ENCODE results near the gene ARHGAP24.

Gene ARHGAP24

GRCh38 chr4:85932500-85933290, 457.7 kb downstream of the ARHGAP24 start:
- ChIA-PET CTCF (interaction anchor here (1.0 to 1.2 kb wide), 2 partner anchors 23 to 35 kb away, joined by 3 read pairs; no protein-coding TSS in a partner anchor), POLR2A (interaction anchor here (0.6 kb wide), 1 partner anchor 37 kb away, joined by 5 read pairs; no protein-coding TSS in a partner anchor)
- peaks cover 13 to 35% (median 25%) of the 10 kb centered on the region in 4 experiments for H3K4me1 ChIP-seq (ENCODE audit: control extremely low read depth in 1 of 4, control insufficient read depth in 4 of 4, insufficient read depth in 4 of 4, low read length in 3 of 4)
- no peaks in the 10 kb centered on the region for H3K9me3 ChIP-seq (ENCODE audit: control extremely low read depth in 1 of 5, control insufficient read depth in 4 of 5, insufficient read depth in 2 of 5, low read depth in 1 of 5, low read length in 4 of 5)
- H3K36me3 ChIP-seq (ENCODE audit: control insufficient read depth in 4 of 4, insufficient read depth in 4 of 4, low read length in 3 of 4), result no peaks in the 10 kb centered on the region
- WGBS (ENCODE audit: insufficient coverage), result 25% methylated on average over 8 of the region's 18 CpGs
- peak overlapping the region in 2 of 7 experiments; percentile 39 to 41 for H3K4me3 ChIP-seq (ENCODE audit: control insufficient read depth in 1 of 7, extremely low read depth in 1 of 7, insufficient read depth in 4 of 7, low read depth in 2 of 7, low read length in 6 of 7)
- no peaks in the 10 kb centered on the region for H3K27me3 ChIP-seq (replicated peaks in 2 of 5; ENCODE audit: control insufficient read depth in 4 of 5, insufficient read depth in 5 of 5, low read length in 4 of 5)
- H3K27ac ChIP-seq (ENCODE audit: insufficient read depth in 1 of 2, low read depth in 1 of 2, low read length in 2 of 2, poor library complexity in 1 of 2, severe bottlenecking in 2 of 2), result no peak overlapping the region
- peak in 2 of 3 donors; percentile 55 to 69 for DNase-seq

DNA sequence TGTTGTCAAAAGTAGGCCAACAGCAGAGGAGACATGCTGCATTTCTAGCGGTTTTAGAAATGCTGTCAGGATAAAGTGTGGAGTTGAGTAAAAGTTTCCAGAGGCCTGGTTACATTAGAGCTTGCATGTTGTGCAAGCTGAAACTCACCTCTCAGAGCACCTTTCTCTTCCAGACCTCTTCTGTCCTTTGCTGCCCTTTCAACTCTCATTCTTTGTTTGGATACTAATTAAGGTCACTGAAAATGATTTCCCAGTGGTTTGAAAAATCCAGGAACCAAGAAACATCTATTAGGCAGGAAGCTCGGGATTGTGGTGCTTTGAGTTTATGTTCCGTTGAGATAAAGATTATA, 458.3 kb downstream of the ARHGAP24 start:
- Histone ChIP-seq H3K36me3 (ENCODE audit: control insufficient read depth in 4 of 4, insufficient read depth in 4 of 4, low read length in 3 of 4) (no peaks in the 10 kb centered on the region), H3K4me1 (ENCODE audit: control extremely low read depth in 1 of 4, control insufficient read depth in 4 of 4, insufficient read depth in 4 of 4, low read length in 3 of 4) (peaks cover 13 to 35% (median 25%) of the 10 kb centered on the region in 4 experiments), H3K4me3 (ENCODE audit: control insufficient read depth in 1 of 7, extremely low read depth in 1 of 7, insufficient read depth in 4 of 7, low read depth in 2 of 7, low read length in 6 of 7) (no peak overlapping the region), H3K27ac (ENCODE audit: insufficient read depth in 1 of 2, low read depth in 1 of 2, low read length in 2 of 2, poor library complexity in 1 of 2, severe bottlenecking in 2 of 2) (no peak overlapping the region), H3K9me3 (ENCODE audit: control extremely low read depth in 1 of 5, control insufficient read depth in 4 of 5, insufficient read depth in 2 of 5, low read depth in 1 of 5, low read length in 4 of 5) (no peaks in the 10 kb centered on the region), H3K27me3 (replicated peaks in 2 of 5; ENCODE audit: control insufficient read depth in 4 of 5, insufficient read depth in 5 of 5, low read length in 4 of 5) (no peaks in the 10 kb centered on the region)
- DNase-seq, result no peak
- no CpG with 5 or more reads among the region's 3 CpGs for WGBS (ENCODE audit: insufficient coverage)
- CTCF ChIA-PET, result interaction anchor here (1.0 to 1.2 kb wide), 2 partner anchors 22 to 34 kb away, joined by 3 read pairs; no protein-coding TSS in a partner anchor
- POLR2A ChIA-PET, result interaction anchor here (0.6 kb wide), 1 partner anchor 36 kb away, joined by 5 read pairs; no protein-coding TSS in a partner anchor

GRCh38 chr4:85937507-85937906, 462.6 kb downstream of the ARHGAP24 start:
- no peaks in the 10 kb centered on the region for H3K9me3 ChIP-seq (ENCODE audit: control extremely low read depth in 1 of 5, control insufficient read depth in 4 of 5, insufficient read depth in 2 of 5, low read depth in 1 of 5, low read length in 4 of 5)
- H3K27me3 ChIP-seq (replicated peaks in 2 of 5; ENCODE audit: control insufficient read depth in 4 of 5, insufficient read depth in 5 of 5, low read length in 4 of 5), result no peaks in the 10 kb centered on the region
- DNase-seq, result no peak
- no peaks in the 10 kb centered on the region for H3K36me3 ChIP-seq (ENCODE audit: control insufficient read depth in 4 of 4, insufficient read depth in 4 of 4, low read length in 3 of 4)
- CTCF ChIA-PET, result interaction anchor here (0.8 to 1.1 kb wide), 2 partner anchors 25 to 190 kb away, joined by 3 read pairs; no protein-coding TSS in a partner anchor
- peaks cover 5 to 10% (median 8%) of the 10 kb centered on the region in 4 experiments for H3K4me1 ChIP-seq (ENCODE audit: control extremely low read depth in 1 of 4, control insufficient read depth in 4 of 4, insufficient read depth in 4 of 4, low read length in 3 of 4)
- WGBS (ENCODE audit: insufficient coverage), result 96% methylated on average over 2 of the region's 2 CpGs
- POLR2A ChIA-PET, result no interaction called here
- no peak overlapping the region for H3K4me3 ChIP-seq (ENCODE audit: control insufficient read depth in 1 of 7, extremely low read depth in 1 of 7, insufficient read depth in 4 of 7, low read depth in 2 of 7, low read length in 6 of 7)
- H3K27ac ChIP-seq (ENCODE audit: insufficient read depth in 1 of 2, low read depth in 1 of 2, low read length in 2 of 2, poor library complexity in 1 of 2, severe bottlenecking in 2 of 2), result no peak overlapping the region

DNA sequence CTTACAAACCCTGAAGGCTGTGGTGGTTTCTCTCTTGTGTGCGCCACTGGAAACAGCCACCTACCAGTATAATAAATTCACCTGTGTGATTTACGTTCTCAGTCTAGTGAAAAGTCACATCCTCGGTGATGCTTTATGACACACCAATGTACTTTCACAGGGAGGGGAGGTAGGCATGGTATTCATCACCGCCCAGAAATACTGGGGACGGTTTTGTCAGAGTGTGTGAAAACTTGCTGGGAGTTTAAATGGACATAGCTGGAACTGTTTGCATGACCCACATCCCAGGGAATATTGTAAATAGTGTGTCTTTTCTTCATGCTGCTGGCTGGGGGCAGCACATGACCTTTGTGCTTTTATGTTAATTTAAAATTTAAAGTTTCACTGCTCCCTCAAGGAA, 463.1 kb downstream of the ARHGAP24 start:
- CTCF ChIA-PET, result interaction anchor here (1.9 kb wide), 1 partner anchor 31 kb away, joined by 5 read pairs; no protein-coding TSS in a partner anchor

DNA sequence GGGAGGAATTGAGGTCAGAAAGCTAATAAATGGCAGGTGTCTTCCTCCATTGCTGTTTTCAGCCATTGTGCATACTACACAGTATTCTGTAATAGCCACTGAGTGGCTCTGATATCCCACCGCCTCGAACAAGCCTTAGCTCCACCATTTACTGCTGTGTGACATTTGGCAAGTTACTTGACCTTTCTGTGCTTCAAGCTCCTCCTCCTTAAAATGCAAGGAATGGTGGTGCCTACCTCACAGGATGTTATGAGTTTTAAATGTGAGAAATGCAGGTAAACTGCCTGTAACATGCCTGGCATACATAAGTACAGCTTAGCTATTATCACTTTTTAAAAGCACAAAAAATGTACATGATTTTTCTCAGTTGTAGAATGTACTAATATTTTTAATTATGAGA, 464.0 kb downstream of the ARHGAP24 start:
- CTCF ChIA-PET, result interaction anchor here (1.9 kb wide), 1 partner anchor 30 kb away, joined by 5 read pairs; no protein-coding TSS in a partner anchor
- Histone ChIP-seq H3K4me3 (ENCODE audit: control insufficient read depth in 1 of 7, extremely low read depth in 1 of 7, insufficient read depth in 4 of 7, low read depth in 2 of 7, low read length in 6 of 7) (no peak overlapping the region), H3K27ac (ENCODE audit: insufficient read depth in 1 of 2, low read depth in 1 of 2, low read length in 2 of 2, poor library complexity in 1 of 2, severe bottlenecking in 2 of 2) (no peak overlapping the region), H3K36me3 (ENCODE audit: control insufficient read depth in 4 of 4, insufficient read depth in 4 of 4, low read length in 3 of 4) (no peaks in the 10 kb centered on the region), H3K27me3 (replicated peaks in 2 of 5; ENCODE audit: control insufficient read depth in 4 of 5, insufficient read depth in 5 of 5, low read length in 4 of 5) (no peaks in the 10 kb centered on the region), H3K4me1 (ENCODE audit: control extremely low read depth in 1 of 4, control insufficient read depth in 4 of 4, insufficient read depth in 4 of 4, low read length in 3 of 4) (no peaks in the 10 kb centered on the region), H3K9me3 (ENCODE audit: control extremely low read depth in 1 of 5, control insufficient read depth in 4 of 5, insufficient read depth in 2 of 5, low read depth in 1 of 5, low read length in 4 of 5) (no peaks in the 10 kb centered on the region)
- WGBS (ENCODE audit: insufficient coverage), result 100% methylated on average over 2 of the region's 2 CpGs
- DNase-seq, result no peak
- POLR2A ChIA-PET, result no interaction called here

More for the DNA sequence above, 463.1 kb downstream of the ARHGAP24 start:
- Histone ChIP-seq H3K4me1 (ENCODE audit: control extremely low read depth in 1 of 4, control insufficient read depth in 4 of 4, insufficient read depth in 4 of 4, low read length in 3 of 4) (peaks cover 2 to 4% (median 3%) of the 10 kb centered on the region in 4 experiments), H3K27me3 (replicated peaks in 2 of 5; ENCODE audit: control insufficient read depth in 4 of 5, insufficient read depth in 5 of 5, low read length in 4 of 5) (no peaks in the 10 kb centered on the region), H3K9me3 (ENCODE audit: control extremely low read depth in 1 of 5, control insufficient read depth in 4 of 5, insufficient read depth in 2 of 5, low read depth in 1 of 5, low read length in 4 of 5) (no peaks in the 10 kb centered on the region), H3K4me3 (ENCODE audit: control insufficient read depth in 1 of 7, extremely low read depth in 1 of 7, insufficient read depth in 4 of 7, low read depth in 2 of 7, low read length in 6 of 7) (no peak overlapping the region), H3K27ac (ENCODE audit: insufficient read depth in 1 of 2, low read depth in 1 of 2, low read length in 2 of 2, poor library complexity in 1 of 2, severe bottlenecking in 2 of 2) (no peak overlapping the region), H3K36me3 (ENCODE audit: control insufficient read depth in 4 of 4, insufficient read depth in 4 of 4, low read length in 3 of 4) (no peaks in the 10 kb centered on the region)
- 100% methylated on average over 2 of the region's 5 CpGs for WGBS (ENCODE audit: insufficient coverage)
- DNase-seq, result no peak
- POLR2A ChIA-PET, result no interaction called here

- Histone ChIP-seq H3K4me3 (ENCODE audit: control insufficient read depth in 1 of 7, extremely low read depth in 1 of 7, insufficient read depth in 4 of 7, low read depth in 2 of 7, low read length in 6 of 7) (no peak overlapping the region), H3K27ac (ENCODE audit: insufficient read depth in 1 of 2, low read depth in 1 of 2, low read length in 2 of 2, poor library complexity in 1 of 2, severe bottlenecking in 2 of 2) (no peak overlapping the region), H3K9me3 (ENCODE audit: control extremely low read depth in 1 of 5, control insufficient read depth in 4 of 5, insufficient read depth in 2 of 5, low read depth in 1 of 5, low read length in 4 of 5) (no peaks in the 10 kb centered on the region), H3K4me1 (ENCODE audit: control extremely low read depth in 1 of 4, control insufficient read depth in 4 of 4, insufficient read depth in 4 of 4, low read length in 3 of 4) (no peaks in the 10 kb centered on the region), H3K27me3 (replicated peaks in 2 of 5; ENCODE audit: control insufficient read depth in 4 of 5, insufficient read depth in 5 of 5, low read length in 4 of 5) (no peaks in the 10 kb centered on the region), H3K36me3 (ENCODE audit: control insufficient read depth in 4 of 4, insufficient read depth in 4 of 4, low read length in 3 of 4) (no peaks in the 10 kb centered on the region)
- ChIA-PET POLR2A (interaction anchor here (0.8 kb wide), 1 partner anchor 16 kb away, joined by 4 read pairs; no protein-coding TSS in a partner anchor), CTCF (interaction anchor here (1.4 to 1.9 kb wide), 2 partner anchors 12 to 29 kb away, joined by 3 to 5 read pairs; no protein-coding TSS in a partner anchor)
- DNase-seq, result no peak
- 94% methylated on average over 3 of the region's 6 CpGs for WGBS (ENCODE audit: insufficient coverage)
Observed at GRCh38 chr4:85939595-85939994, 464.6 kb downstream of the ARHGAP24 start.

DNA sequence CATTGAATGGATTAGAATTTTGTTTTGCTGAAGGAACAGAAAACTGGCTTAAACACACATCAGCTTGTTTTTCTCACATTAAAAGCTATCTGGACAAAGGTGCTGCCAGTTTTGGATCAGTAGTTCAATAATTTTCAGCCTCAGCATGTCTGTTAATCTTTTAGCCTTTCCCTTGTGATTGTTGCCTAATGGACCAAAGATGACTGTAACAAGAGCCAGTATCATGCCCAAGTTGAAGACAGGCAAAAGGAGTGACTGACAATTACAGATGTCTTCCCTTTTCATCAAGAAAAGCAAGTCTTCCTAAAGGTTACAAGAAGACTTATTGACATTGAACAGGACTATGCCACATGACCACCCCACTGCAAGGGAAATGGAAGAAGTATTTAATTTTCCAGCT, 465.2 kb downstream of the ARHGAP24 start:
- Histone ChIP-seq H3K4me3 (ENCODE audit: control insufficient read depth in 1 of 7, extremely low read depth in 1 of 7, insufficient read depth in 4 of 7, low read depth in 2 of 7, low read length in 6 of 7) (no peak overlapping the region), H3K4me1 (ENCODE audit: control extremely low read depth in 1 of 4, control insufficient read depth in 4 of 4, insufficient read depth in 4 of 4, low read length in 3 of 4) (no peaks in the 10 kb centered on the region), H3K27me3 (replicated peaks in 2 of 5; ENCODE audit: control insufficient read depth in 4 of 5, insufficient read depth in 5 of 5, low read length in 4 of 5) (no peaks in the 10 kb centered on the region), H3K9me3 (ENCODE audit: control extremely low read depth in 1 of 5, control insufficient read depth in 4 of 5, insufficient read depth in 2 of 5, low read depth in 1 of 5, low read length in 4 of 5) (no peaks in the 10 kb centered on the region), H3K27ac (ENCODE audit: insufficient read depth in 1 of 2, low read depth in 1 of 2, low read length in 2 of 2, poor library complexity in 1 of 2, severe bottlenecking in 2 of 2) (no peak overlapping the region), H3K36me3 (ENCODE audit: control insufficient read depth in 4 of 4, insufficient read depth in 4 of 4, low read length in 3 of 4) (no peaks in the 10 kb centered on the region)
- no peak for DNase-seq
- CTCF ChIA-PET, result interaction anchor here (0.5 to 1.4 kb wide), 2 partner anchors 12 to 494 kb away, joined by 3 to 5 read pairs; no protein-coding TSS in a partner anchor
- POLR2A ChIA-PET, result interaction anchor here (0.8 kb wide), 1 partner anchor 16 kb away, joined by 4 read pairs; no protein-coding TSS in a partner anchor

Data from common myeloid progenitor, CD34-positive (primary cell).